IMR-90 (cell line): ENCODE measurements around the gene KRTDAP. TPM values are rescaled to one million over a fixed set of nuclear protein-coding genes. Genes with fewer than 3 reads are reported as not detected.

Experiments used
- ATAC-seq: fragments of 200-7000 bp; cut with Tn5 transposase; 2 replicates; pipeline ENCODE4 v1.9.1; 2020; ENCODE audit warnings: low read depth, mild to moderate bottlenecking, moderate library complexity
- BruUV-seq: library from RNA; stranded (reverse); fragments of 400-500 nt; replicated peaks from 2 replicates; lab custom pipeline; 2021; lab: Mats Ljungman, UMichigan
- CTCF ChIA-PET: fragments of 300-600 bp; formaldehyde crosslinking; extraction: SDS; loops from one replicate; lab custom pipeline; 2021; ENCODE audit warnings: antibody characterized with exemption; lab: Yijun Ruan, JAX
- POLR2A ChIA-PET: fragments of 300-600 bp; sonication (Branson Sonifier 250); formaldehyde crosslinking; loops from one replicate; lab custom pipeline; 2022; ENCODE audit warnings: antibody characterized with exemption; ENCODE audit not compliant: unreplicated experiment; lab: Charles Lee
- DNase-seq: peaks from one replicate; pipeline ENCODE4 v3.0.0; 2013
- H2AFZ ChIP-seq: replicated peaks from 2 replicates; pipeline ENCODE3; 2013; ENCODE audit warnings: low read length, mild to moderate bottlenecking; ENCODE audit not compliant: poor library complexity
- H2AK5ac ChIP-seq: 2 replicates; pipeline ENCODE4 v1.6.1; 2013; ENCODE audit warnings: low read depth, low read length, inconsistent platforms
- H2AK9ac ChIP-seq: replicated peaks from 2 replicates; pipeline ENCODE3; 2013; ENCODE audit warnings: mild to moderate bottlenecking, low read depth, low read length, moderate library complexity; ENCODE audit not compliant: poor library complexity
- H2BK120ac ChIP-seq: 2 replicates; pipeline ENCODE4 v1.6.1; 2013; ENCODE audit warnings: low read depth, low read length, inconsistent platforms
- H2BK15ac ChIP-seq: 3 replicates; pipeline ENCODE4 v1.6.1; 2013; ENCODE audit warnings: low read depth, low read length, inconsistent platforms
- H2BK20ac ChIP-seq: 2 replicates; pipeline ENCODE4 v1.6.1; 2013; ENCODE audit warnings: low read depth, mild to moderate bottlenecking, inconsistent platforms, low read length, moderate library complexity
- H2BK5ac ChIP-seq: 2 replicates; pipeline ENCODE4 v1.6.1; 2013; ENCODE audit warnings: mild to moderate bottlenecking, low read depth, low read length, inconsistent platforms; ENCODE audit not compliant: poor library complexity, severe bottlenecking
- H3K14ac ChIP-seq: replicated peaks from 2 replicates; pipeline ENCODE4 v1.6.1; 2013; ENCODE audit warnings: low read depth, low read length, inconsistent platforms
- H3K18ac ChIP-seq: 2 replicates; pipeline ENCODE4 v1.6.1; 2013; ENCODE audit warnings: low read depth, low read length, control low read depth
- H3K23ac ChIP-seq: 2 replicates; pipeline ENCODE4 v1.6.1; 2013; ENCODE audit warnings: low read depth, low read length, inconsistent platforms
- H3K27ac ChIP-seq: 2 replicates; pipeline ENCODE4 v1.5.1; 2013; ENCODE audit warnings: mild to moderate bottlenecking, control low read depth, low read length; ENCODE audit not compliant: insufficient read depth
- H3K27me3 ChIP-seq: 2 replicates; pipeline ENCODE4 v1.6.1; 2013; ENCODE audit warnings: low read length; ENCODE audit not compliant: control insufficient read depth, insufficient read depth
- H3K36me3 ChIP-seq: 2 replicates; pipeline ENCODE4 v1.6.1; 2013; ENCODE audit warnings: low read length, mixed read lengths; ENCODE audit not compliant: control insufficient read depth, insufficient read depth
- H3K4ac ChIP-seq: 2 replicates; pipeline ENCODE4 v1.6.1; 2013; ENCODE audit warnings: low read depth, low read length, inconsistent platforms
- H3K4me1 ChIP-seq: 2 replicates; pipeline ENCODE4 v1.6.1; 2013; ENCODE audit warnings: low read length, mixed read lengths; ENCODE audit not compliant: control insufficient read depth, insufficient read depth
- H3K4me2 ChIP-seq: 2 replicates; pipeline ENCODE4 v1.6.1; 2013; ENCODE audit warnings: low read depth, mild to moderate bottlenecking, control low read depth, low read length, moderate library complexity
- H3K4me3 ChIP-seq: 2 replicates; pipeline ENCODE4 v1.5.1; 2013; ENCODE audit warnings: low read depth, mild to moderate bottlenecking, control low read depth, low read length, moderate library complexity; ENCODE audit not compliant: insufficient read depth
- H3K56ac ChIP-seq: 2 replicates; pipeline ENCODE4 v1.6.1; 2013; ENCODE audit warnings: low read length, inconsistent platforms; ENCODE audit not compliant: insufficient read depth; ENCODE audit errors: extremely low read depth
- H3K79me1 ChIP-seq, 2 experiments: 2 replicates each; pipeline ENCODE4 v1.6.1; 2013; ENCODE audit warnings: low read length in 2 of 2, inconsistent platforms in 1 of 2, low read depth in 1 of 2
- H3K9ac ChIP-seq: 2 replicates; pipeline ENCODE4 v1.6.1; 2013; ENCODE audit warnings: low read depth, low read length, control low read depth
- H3K9me1 ChIP-seq: 2 replicates; pipeline ENCODE4 v1.6.1; 2013; ENCODE audit warnings: low read length, inconsistent platforms; ENCODE audit not compliant: insufficient read depth
- H3K9me3 ChIP-seq: 2 replicates; pipeline ENCODE4 v1.6.1; 2013; ENCODE audit warnings: low read length; ENCODE audit not compliant: control insufficient read depth, insufficient read depth
- H4K20me1 ChIP-seq: 2 replicates; pipeline ENCODE4 v1.6.1; 2013; ENCODE audit warnings: low read length, inconsistent platforms; ENCODE audit not compliant: insufficient read depth
- H4K5ac ChIP-seq: 2 replicates; pipeline ENCODE4 v1.6.1; 2013; ENCODE audit warnings: mild to moderate bottlenecking, low read depth, low read length, control low read depth
- H4K8ac ChIP-seq, 2 experiments: 2 replicates each; pipeline ENCODE4 v1.6.1; 2013; ENCODE audit warnings: low read depth in 2 of 2, low read length in 2 of 2, control low read depth in 1 of 2, inconsistent platforms in 1 of 2
- H4K91ac ChIP-seq: 2 replicates; pipeline ENCODE4 v1.6.1; 2013; ENCODE audit warnings: low read depth, low read length, inconsistent platforms; ENCODE audit not compliant: insufficient read depth
- CEBPB ChIP-seq: IDR thresholded peaks from 2 replicates; pipeline ENCODE4 v1.6.1; 2012; ENCODE audit warnings: low read depth, low read length, improper control_type of control experiment
- CHD1 ChIP-seq: IDR thresholded peaks from 2 replicates; pipeline ENCODE4 v1.6.1; 2012; ENCODE audit warnings: low read depth, low read length, improper control_type of control experiment
- CTCF ChIP-seq: conservative IDR thresholded peaks from 2 replicates; pipeline ENCODE4 v1.5.1; 2012; ENCODE audit warnings: mild to moderate bottlenecking, low read depth, low read length, improper control_type of control experiment
- ELK1 ChIP-seq: fragments of 150-350 bp; IDR thresholded peaks from 2 replicates; pipeline ENCODE4 v1.6.1; 2016; ENCODE audit warnings: low read depth, mild to moderate bottlenecking, low read length, moderate library complexity, borderline replicate concordance
- FOS ChIP-seq: fragments of 150-350 bp; IDR thresholded peaks from 2 replicates; pipeline ENCODE4 v1.6.1; 2016; ENCODE audit warnings: low read depth, low read length
- NFE2L2 ChIP-seq: fragments of 150-350 bp; IDR thresholded peaks from 2 replicates; pipeline ENCODE4 v1.6.1; 2016; ENCODE audit warnings: low read depth, mild to moderate bottlenecking, low read length
- RAD21 ChIP-seq: IDR thresholded peaks from 2 replicates; pipeline ENCODE4 v1.6.1; 2012; ENCODE audit warnings: low read length, improper control_type of control experiment
- RCOR1 ChIP-seq: IDR thresholded peaks from 2 replicates; pipeline ENCODE4 v1.6.1; 2012; ENCODE audit warnings: mild to moderate bottlenecking, low read length, improper control_type of control experiment; ENCODE audit not compliant: insufficient replicate concordance
- RFX5 ChIP-seq: IDR thresholded peaks from 2 replicates; pipeline ENCODE4 v1.8.0; 2012; ENCODE audit warnings: low read depth, mild to moderate bottlenecking, low read length, moderate library complexity
- SMC3 ChIP-seq: fragments of 150-350 bp; IDR thresholded peaks from 2 replicates; pipeline ENCODE4 v1.6.1; 2016; ENCODE audit warnings: low read depth, mild to moderate bottlenecking, antibody characterized with exemption, low read length, moderate library complexity
- USF2 ChIP-seq: fragments of 150-350 bp; IDR thresholded peaks from 2 replicates; pipeline ENCODE4 v1.6.1; 2017; ENCODE audit warnings: mild to moderate bottlenecking, antibody characterized with exemption, low read length, low read depth
- WGBS, 2 experiments: methylation state at CpG; one replicate each; pipeline versions ENCODE4 v1.1.5 to v1.1.7; 2013; ENCODE audit warnings: missing lambda C conversion rate in 2 of 2; ENCODE audit not compliant: insufficient read length in 1 of 2; ENCODE audit errors: extremely low coverage in 2 of 2; 5-methylcytosine and 5-hydroxymethylcytosine counted together
- dilution Hi-C: fragments of 300-500 bp; cut with HindIII; formaldehyde crosslinking; loops from one replicate; pipeline ENCODE4 v1.14.3; 2018; ENCODE audit warnings: low sequenced_read_pairs; ENCODE audit not compliant: unreplicated experiment
- in situ Hi-C: fragments of 300-500 bp; cut with MboI; formaldehyde crosslinking; loops from 3 replicates; pipeline ENCODE4 v1.14.3; 2019; ENCODE audit warnings: low sequenced_read_pairs, inconsistent platforms, mixed read lengths
- intact Hi-C: fragments of 100-400 bp; cut with micrococcal nuclease; formaldehyde crosslinking; loops from 2 replicates; pipeline ENCODE4 v1.10.0; 2022
- polyA plus RNA-seq, 3 experiments: library from polyadenylated mRNA; depleted of rRNA; stranded (reverse); fragments of >200 nt; gene quantifications; 2 replicates each; pipeline ENCODE4 v1.2.3, GENCODE V29; 2012; ENCODE audit warnings: low replicate concordance in 1 of 3
- total RNA-seq: library from RNA; depleted of rRNA; stranded (reverse); fragments of >200 nt; gene quantifications from 2 replicates; pipeline ENCODE4 v1.2.3, GENCODE V29; 2012

KRTDAP gene
- total and polyA plus RNA-seq, 2 of the 4 experiments (the other 2 are of a cell fraction) = not detected

- Histone ChIP-seq H3K79me1 (no peaks in the 10 kb centered on the region), H2BK120ac (no peak overlapping the region), H3K27ac (no peak overlapping the region), H4K5ac (no peak overlapping the region), H3K4me3 (no peak overlapping the region), H2AFZ (no peak overlapping the region), H2BK15ac (no peak overlapping the region), H3K23ac (no peak overlapping the region), H3K27me3 (peaks cover 3% of the 10 kb centered on the region; the same call in 1 of the 2 replicates), H3K4ac (no peak overlapping the region), H3K9ac (no peak overlapping the region), H4K20me1 (no peaks in the 10 kb centered on the region), H3K9me1 (no peaks in the 10 kb centered on the region), H3K4me1 (no peaks in the 10 kb centered on the region), H3K14ac (no peak overlapping the region), H2BK5ac (no peak overlapping the region), H3K56ac (no peak overlapping the region), H2BK20ac (no peak overlapping the region), H3K18ac (no peak overlapping the region), H4K91ac (no peak overlapping the region), H3K4me2 (no peak overlapping the region), H2AK5ac (no peak overlapping the region), H3K9me3 (no peaks in the 10 kb centered on the region), H2AK9ac (no peak overlapping the region), H4K8ac (no peak overlapping the region), H3K36me3 (no peaks in the 10 kb centered on the region)
- ChIA-PET POLR2A (no interaction called here), CTCF (interaction anchor here (1.3 kb wide), 1 partner anchor 16 kb away, joined by 4 read pairs; no protein-coding TSS in a partner anchor)
- intact Hi-C loops (no loop called here), in situ Hi-C loops (no loop called here), dilution Hi-C loops (no loop called here)
- DNase-seq (no peak), ATAC-seq (no peak)
- BruUV-seq = no TSS peak
- TF ChIP-seq NFE2L2 (no peak), ELK1 (no peak), CTCF (no peak), CEBPB (no peak), USF2 (no peak), SMC3 (no peak), RFX5 (no peak), CHD1 (no peak), RCOR1 (no peak), FOS (no peak), RAD21 (no peak)
- WGBS, 2 experiments = 53% methylated on average over 3 of the region's 21 CpGs; no CpG with 5 or more reads in 1 of the 2 experiments
Observed at GRCh38 chr19:35478794-35479677, 11.2 kb downstream of the KRTDAP start.
